ENCODE measurements around the gene NT5E. TPM values are rescaled to one million over a fixed set of nuclear protein-coding genes. Genes with fewer than 3 reads are reported as not detected.
"Not testable (repeated sequence)": the region's sequence is repeated elsewhere in the genome, so short reads cannot be mapped to it uniquely, and the experiment has no call there.

The NT5E gene
- total RNA-seq, 2 experiments from 2014 or later: 5.2 to 6.7 TPM

DNA sequence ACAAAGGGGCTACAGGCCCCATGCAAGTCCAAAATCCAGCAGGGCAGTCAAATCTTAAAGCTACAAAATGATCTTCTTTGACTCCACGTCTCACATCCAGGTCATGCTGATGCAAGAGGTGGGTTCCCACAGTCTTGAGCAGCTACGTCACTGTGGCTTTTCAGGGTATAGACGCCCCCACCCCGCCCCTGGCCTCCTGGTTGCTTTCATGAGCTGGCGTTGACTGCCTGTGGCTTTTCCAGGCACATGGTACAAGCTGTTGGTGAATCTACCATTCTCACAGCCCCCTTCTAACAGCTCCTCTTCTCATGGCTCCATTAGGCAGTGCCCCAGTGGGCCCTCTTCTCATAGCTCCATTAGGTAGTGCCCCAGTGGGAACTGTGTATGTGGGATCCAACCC lies 47.0 kb downstream of the NT5E start:
- intact Hi-C loops (cut with micrococcal nuclease): no loop called here
- DNase-seq (peak; percentile 62), ATAC-seq (peak; percentile 37)
- Mint-ChIP-seq H3K36me3 (ENCODE audit: low read depth) (peaks cover 21% of the 10 kb centered on the region), H3K27me3 (no peaks in the 10 kb centered on the region), H3K4me1 (ENCODE audit: low read depth) (peaks cover 21% of the 10 kb centered on the region), H3K27ac (peak overlapping the region; percentile 74), H3K9me3 (peaks cover 18% of the 10 kb centered on the region), H3K4me3 (no peak overlapping the region)
- TF ChIP-seq CTCF (IDR thresholded peaks at IDR 0.05): no peak
- ChIA-PET POLR2A (interaction anchor here (1.8 kb wide), 1 partner anchor 47 kb away, joined by 5 read pairs; the partner anchor contains the start of gene NT5E), CTCF (interaction anchor here (0.7 to 6.2 kb wide), 5 partner anchors 10 to 142 kb away, joined by 3 to 27 read pairs (median 4); no protein-coding TSS in a partner anchor)

GRCh38 chr6:85498596-85499258 lies 48.8 kb downstream of the NT5E start:
- H3K4me1 Mint-ChIP-seq (ENCODE audit: low read depth): peaks cover 21% of the 10 kb centered on the region
- peaks cover 18% of the 10 kb centered on the region for H3K9me3 Mint-ChIP-seq
- ChIA-PET CTCF (interaction anchor here (0.8 to 6.2 kb wide), 4 partner anchors 15 to 144 kb away, joined by 3 to 27 read pairs (median 14); no protein-coding TSS in a partner anchor), POLR2A (no interaction called here)
- no peak overlapping the region for H3K27ac Mint-ChIP-seq
- TF ChIP-seq CTCF (IDR thresholded peaks at IDR 0.05): no peak
- peak; percentile 19 for ATAC-seq
- H3K4me3 Mint-ChIP-seq: no peak overlapping the region
- DNase-seq: no peak
- H3K27me3 Mint-ChIP-seq: no peaks in the 10 kb centered on the region
- peaks cover 21% of the 10 kb centered on the region for H3K36me3 Mint-ChIP-seq (ENCODE audit: low read depth)
- intact Hi-C loops (cut with micrococcal nuclease): no loop called here

GRCh38 chr6:85506441-85507093 lies 56.7 kb downstream of the NT5E start:
- TF ChIP-seq CTCF (IDR thresholded peaks at IDR 0.05): no peak
- peak overlapping the region; percentile 3 for H3K27ac Mint-ChIP-seq
- peaks cover 6% of the 10 kb centered on the region for H3K4me1 Mint-ChIP-seq (ENCODE audit: low read depth)
- POLR2A ChIA-PET: interaction anchor here (0.7 kb wide), 1 partner anchor 87 kb away, joined by 3 read pairs; the partner anchor contains the start of gene SNX14
- no peak overlapping the region for H3K4me3 Mint-ChIP-seq
- H3K36me3 Mint-ChIP-seq (ENCODE audit: low read depth): peaks cover 12% of the 10 kb centered on the region
- ATAC-seq (peak; percentile 55), DNase-seq (peak; percentile 42)
- no peaks in the 10 kb centered on the region for H3K9me3 Mint-ChIP-seq
- intact Hi-C loops (cut with micrococcal nuclease): no loop called here
- CTCF ChIA-PET: interaction anchor here (0.5 to 1.7 kb wide), 4 partner anchors 24 to 317 kb away, joined by 3 to 9 read pairs (median 6); no protein-coding TSS in a partner anchor
- H3K27me3 Mint-ChIP-seq: no peaks in the 10 kb centered on the region

- intact Hi-C loops (cut with micrococcal nuclease): no loop called here
- Mint-ChIP-seq H3K9me3 (no peaks in the 10 kb centered on the region), H3K4me1 (ENCODE audit: low read depth) (no peaks in the 10 kb centered on the region), H3K36me3 (ENCODE audit: low read depth) (peaks cover 28% of the 10 kb centered on the region), H3K27me3 (no peaks in the 10 kb centered on the region), H3K27ac (no peak overlapping the region), H3K4me3 (no peak overlapping the region)
- ChIA-PET POLR2A (no interaction called here), CTCF (interaction anchor here (1.4 kb wide), 1 partner anchor 33 kb away, joined by 5 read pairs; no protein-coding TSS in a partner anchor)
- DNase-seq (no peak), ATAC-seq (no peak)
- TF ChIP-seq CTCF (IDR thresholded peaks at IDR 0.05): no peak
These were observed 66.3 kb downstream of the NT5E start for GRCh38 chr6:85516168-85516567.

DNA sequence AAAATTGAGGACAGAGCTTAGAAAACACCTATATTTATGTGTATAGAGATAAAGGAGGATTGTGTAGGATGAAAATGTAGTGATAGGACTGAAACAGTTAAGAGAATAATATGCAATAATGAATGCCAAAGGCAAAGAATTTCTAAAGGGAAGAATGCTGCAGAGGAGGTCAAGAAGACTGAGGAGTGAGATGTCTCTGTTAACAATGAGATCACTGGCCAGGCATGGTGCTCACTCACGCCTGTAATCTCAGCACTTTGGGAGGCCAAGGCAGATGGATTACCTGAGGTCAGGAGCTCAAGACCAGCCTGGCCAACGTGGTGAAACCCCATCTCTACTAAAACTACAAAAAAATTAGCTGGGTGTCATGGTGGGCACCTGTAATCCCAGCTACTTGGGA lies 74.4 kb downstream of the NT5E start:
- DNase-seq; H3K27me3 Mint-ChIP-seq; intact Hi-C loops (cut with micrococcal nuclease); ATAC-seq; H3K27ac Mint-ChIP-seq; H3K4me3 Mint-ChIP-seq; H3K9me3 Mint-ChIP-seq; H3K4me1 Mint-ChIP-seq (ENCODE audit: low read depth): not testable (repeated sequence)
- ChIA-PET POLR2A (interaction anchor here (0.6 kb wide), 1 partner anchor 97 kb away, joined by 3 read pairs; no protein-coding TSS in a partner anchor), CTCF (interaction anchor here (1.6 to 5.2 kb wide), 2 partner anchors 13 to 41 kb away, joined by 4 to 30 read pairs; no protein-coding TSS in a partner anchor)
- peaks cover 32% of the 10 kb centered on the region for H3K36me3 Mint-ChIP-seq (ENCODE audit: low read depth)

Data from activated CD8-positive, alpha-beta T cell treated with anti-CD3 and anti-CD28 coated beads for 36 hours (primary cell).